HG03521 (cell line): ENCODE measurements around the gene BRF1.

ENCODE experiments used
- ATAC-seq: cut with Tn5 transposase; IDR thresholded peaks from one replicate; pipeline ENCODE4 v1.9.1; 2021; ENCODE audit warnings: mild to moderate bottlenecking, moderate library complexity; ENCODE audit not compliant: unreplicated experiment

The BRF1 gene

GRCh38 chr14:105163040-105163742 lies 137.6 kb downstream of the BRF1 start:
- no peak for ATAC-seq

GRCh38 chr14:105162669-105162979 lies 138.2 kb downstream of the BRF1 start:
- no peak for ATAC-seq

- no peak for ATAC-seq
Measured at GRCh38 chr14:105161964-105162668, 138.7 kb downstream of the BRF1 start.

- no peak for ATAC-seq
Measured at GRCh38 chr14:105161309-105161708, 139.5 kb downstream of the BRF1 start.

- no peak for ATAC-seq
Measured at GRCh38 chr14:105160776-105161175, 140.0 kb downstream of the BRF1 start.

GRCh38 chr14:105159344-105159743 lies 141.5 kb downstream of the BRF1 start:
- ATAC-seq: no peak
